Measurements from ENCODE around the gene PSD4. TPM values are rescaled to one million over a fixed set of nuclear protein-coding genes. Genes with fewer than 3 reads are reported as not detected.

PSD4 gene
- total and polyA plus RNA-seq, 2 of the 4 experiments (the other 2 are of a cell fraction), result 0.36 to 0.70 TPM

- Histone ChIP-seq H2BK5ac (ENCODE audit: low read depth, low read length, poor library complexity, severe bottlenecking) (no peak overlapping the region), H4K20me1 (ENCODE audit: insufficient read depth, low read length) (no peaks in the 10 kb centered on the region), H2AFZ (replicated peaks; ENCODE audit: low read length, poor library complexity) (no peak overlapping the region), H3K4ac (ENCODE audit: low read depth, low read length) (no peak overlapping the region), H3K4me2 (ENCODE audit: low read depth, low read length) (no peak overlapping the region), H3K9me3 (ENCODE audit: control insufficient read depth, insufficient read depth, low read length) (no peaks in the 10 kb centered on the region), H3K4me1 (ENCODE audit: control insufficient read depth, insufficient read depth, low read length) (no peaks in the 10 kb centered on the region), H4K91ac (ENCODE audit: insufficient read depth, low read depth, low read length) (no peak overlapping the region), H4K5ac (ENCODE audit: low read depth, low read length) (no peak overlapping the region), H2AK9ac (replicated peaks; ENCODE audit: low read depth, low read length, poor library complexity) (peak overlapping the region; percentile 71), H3K27ac (ENCODE audit: insufficient read depth, low read length) (no peak overlapping the region), H3K9ac (ENCODE audit: low read depth, low read length) (no peak overlapping the region), H3K27me3 (ENCODE audit: control insufficient read depth, insufficient read depth, low read length) (peaks cover 26% of the 10 kb centered on the region), H3K79me1 (ENCODE audit: low read depth in 1 of 2, low read length in 2 of 2) (no peaks in the 10 kb centered on the region), H3K56ac (ENCODE audit: extremely low read depth, insufficient read depth, low read length) (no peak overlapping the region), H3K23ac (ENCODE audit: low read depth, low read length) (no peak overlapping the region), H3K18ac (ENCODE audit: low read depth, low read length) (no peak overlapping the region), H2BK20ac (ENCODE audit: low read depth, low read length) (no peak overlapping the region), H2BK15ac (ENCODE audit: low read depth, low read length) (no peak overlapping the region), H2BK120ac (ENCODE audit: low read depth, low read length) (no peak overlapping the region), H3K9me1 (ENCODE audit: insufficient read depth, low read length) (no peaks in the 10 kb centered on the region), H3K36me3 (ENCODE audit: control insufficient read depth, insufficient read depth, low read length) (no peaks in the 10 kb centered on the region), H3K4me3 (ENCODE audit: insufficient read depth, low read depth, low read length) (no peak overlapping the region), H4K8ac (ENCODE audit: low read depth in 2 of 2, low read length in 2 of 2) (no peak overlapping the region), H3K14ac (replicated peaks; ENCODE audit: low read depth, low read length) (no peak overlapping the region), H2AK5ac (ENCODE audit: low read depth, low read length) (no peak overlapping the region)
- BruUV-seq (replicated peaks), result no TSS peak
- no peak for ATAC-seq (ENCODE audit: low read depth)
- intact Hi-C loops (cut with micrococcal nuclease), result no loop called here
- no peak for TF ChIP-seq MAFK (IDR thresholded peaks at IDR 0.05; ENCODE audit: low read depth, low read length)
- TF ChIP-seq CTCF (conservative IDR thresholded peaks at IDR 0.05; ENCODE audit: low read depth, low read length), result no peak
- no peak for TF ChIP-seq RAD21 (IDR thresholded peaks at IDR 0.05; ENCODE audit: low read length)
- TF ChIP-seq RFX5 (IDR thresholded peaks at IDR 0.05; ENCODE audit: low read depth, low read length), result no peak
- TF ChIP-seq CEBPB (IDR thresholded peaks at IDR 0.05; ENCODE audit: low read depth, low read length), result no peak
- no peak for TF ChIP-seq RCOR1 (IDR thresholded peaks at IDR 0.05; ENCODE audit: insufficient replicate concordance, low read length)
- no peak for TF ChIP-seq CHD1 (IDR thresholded peaks at IDR 0.05; ENCODE audit: low read depth, low read length)
- TF ChIP-seq BHLHE40 (IDR thresholded peaks at IDR 0.05; ENCODE audit: low read depth, low read length), result no peak
- no peak for TF ChIP-seq MXI1 (IDR thresholded peaks at IDR 0.05; ENCODE audit: borderline replicate concordance, low read depth, low read length)
- TF ChIP-seq FOS (IDR thresholded peaks at IDR 0.05; ENCODE audit: low read depth, low read length), result no peak
- TF ChIP-seq POLR2A (IDR thresholded peaks at IDR 0.05; ENCODE audit: low read depth, low read length), result no peak
- no peak for TF ChIP-seq SMC3 (IDR thresholded peaks at IDR 0.05; ENCODE audit: low read depth, low read length)
- TF ChIP-seq, protein P1, sequence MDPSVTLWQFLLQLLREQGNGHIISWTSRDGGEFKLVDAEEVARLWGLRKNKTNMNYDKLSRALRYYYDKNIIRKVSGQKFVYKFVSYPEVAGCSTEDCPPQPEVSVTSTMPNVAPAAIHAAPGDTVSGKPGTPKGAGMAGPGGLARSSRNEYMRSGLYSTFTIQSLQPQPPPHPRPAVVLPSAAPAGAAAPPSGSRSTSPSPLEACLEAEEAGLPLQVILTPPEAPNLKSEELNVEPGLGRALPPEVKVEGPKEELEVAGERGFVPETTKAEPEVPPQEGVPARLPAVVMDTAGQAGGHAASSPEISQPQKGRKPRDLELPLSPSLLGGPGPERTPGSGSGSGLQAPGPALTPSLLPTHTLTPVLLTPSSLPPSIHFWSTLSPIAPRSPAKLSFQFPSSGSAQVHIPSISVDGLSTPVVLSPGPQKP (IDR thresholded peaks at IDR 0.05; ENCODE audit: borderline replicate concordance, low read depth, low read length), result no peak
- TF ChIP-seq USF2 (IDR thresholded peaks at IDR 0.05; ENCODE audit: low read depth, low read length), result no peak
- TF ChIP-seq MAZ (IDR thresholded peaks at IDR 0.05; ENCODE audit: borderline replicate concordance, low read depth, low read length), result no peak
- no CpG with 5 or more reads among the region's 7 CpGs for WGBS, 2 experiments (ENCODE audit: extremely low coverage in 2 of 2, insufficient read length in 1 of 2)
- in situ Hi-C loops (cut with MboI; ENCODE audit: low sequenced_read_pairs), result no loop called here
- ChIA-PET POLR2A (ENCODE audit: unreplicated experiment) (no interaction called here), CTCF (no interaction called here)
- no peak for DNase-seq
- dilution Hi-C loops (cut with HindIII; ENCODE audit: low sequenced_read_pairs, unreplicated experiment), result no loop called here
These were observed 42.2 kb upstream of the PSD4 start for GRCh38 chr2:113131352-113132185.
